C4-2B (cell line): ENCODE measurements around the gene TLE7.

Experiments
- CTCF ChIP-seq: fragments of 450-650 bp; conservative IDR thresholded peaks from 2 replicates; pipeline ENCODE4 v1.5.1; 2017; ENCODE audit warnings: mild to moderate bottlenecking
- ZFX ChIP-seq: fragments of 450-650 bp; IDR thresholded peaks from 2 replicates; pipeline ENCODE4 v1.6.1; 2017

DNA sequence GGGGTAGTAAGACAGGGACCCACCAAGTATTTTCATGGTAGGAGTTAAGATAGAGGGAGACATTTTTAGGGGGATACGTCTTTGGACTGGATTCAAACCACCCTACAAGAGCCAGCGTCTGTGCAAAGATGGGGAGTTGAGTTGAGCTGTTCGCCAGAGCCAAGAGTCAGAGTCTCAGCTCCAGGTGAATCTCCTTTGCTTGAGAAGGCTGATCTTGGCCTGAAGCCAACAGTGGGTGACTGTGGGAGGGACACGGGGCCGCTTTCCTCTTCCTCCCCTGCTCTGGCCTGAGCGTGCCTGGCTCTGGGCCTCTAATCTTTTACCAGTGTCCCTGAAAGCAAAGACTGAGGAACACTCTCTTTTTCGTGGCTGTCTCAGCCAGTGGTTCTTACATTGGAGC lies 5.4 kb downstream of the TLE7 start:
- TF ChIP-seq CTCF (no peak), ZFX (no peak)
